ENCODE measurements around the gene DDX46. TPM values are rescaled to one million over a fixed set of nuclear protein-coding genes. Genes with fewer than 3 reads are reported as not detected.
"Not testable (repeated sequence)": the region's sequence is repeated elsewhere in the genome, so short reads cannot be mapped to it uniquely, and the experiment has no call there.

DDX46 gene
- total RNA-seq, 1 donor from 2014 or later = 37.4 TPM

DNA sequence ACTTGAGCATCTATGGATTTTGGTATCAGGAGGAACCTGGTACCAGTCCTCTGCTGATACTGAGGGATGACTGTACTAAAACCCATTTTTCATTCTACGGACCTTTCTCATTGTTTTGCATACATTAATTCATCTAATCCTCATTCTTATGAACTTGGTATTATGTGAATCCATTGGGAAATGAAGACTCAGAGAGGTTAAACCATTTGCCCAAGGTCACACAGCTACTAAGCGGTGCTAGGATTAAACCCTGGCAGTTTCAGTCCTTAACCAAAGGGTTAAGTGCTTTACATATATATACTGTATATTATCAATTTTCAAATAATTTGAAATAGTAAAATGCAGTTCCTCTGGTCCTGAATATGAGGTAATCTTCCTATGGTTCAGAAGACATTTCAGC lies 16.4 kb upstream of the DDX46 start:
- intact Hi-C loops (cut with DNase I) = no loop called here
- Histone ChIP-seq H3K36me3 (peaks cover 20% of the 10 kb centered on the region), H3K9me3 (no peaks in the 10 kb centered on the region), H3K27ac (no peak overlapping the region), H3K4me3 (no peak overlapping the region), H3K27me3 (no peaks in the 10 kb centered on the region), H3K4me1 (peaks cover 15% of the 10 kb centered on the region)
- ATAC-seq (no peak), DNase-seq (no peak)
- TF ChIP-seq, protein P1, sequence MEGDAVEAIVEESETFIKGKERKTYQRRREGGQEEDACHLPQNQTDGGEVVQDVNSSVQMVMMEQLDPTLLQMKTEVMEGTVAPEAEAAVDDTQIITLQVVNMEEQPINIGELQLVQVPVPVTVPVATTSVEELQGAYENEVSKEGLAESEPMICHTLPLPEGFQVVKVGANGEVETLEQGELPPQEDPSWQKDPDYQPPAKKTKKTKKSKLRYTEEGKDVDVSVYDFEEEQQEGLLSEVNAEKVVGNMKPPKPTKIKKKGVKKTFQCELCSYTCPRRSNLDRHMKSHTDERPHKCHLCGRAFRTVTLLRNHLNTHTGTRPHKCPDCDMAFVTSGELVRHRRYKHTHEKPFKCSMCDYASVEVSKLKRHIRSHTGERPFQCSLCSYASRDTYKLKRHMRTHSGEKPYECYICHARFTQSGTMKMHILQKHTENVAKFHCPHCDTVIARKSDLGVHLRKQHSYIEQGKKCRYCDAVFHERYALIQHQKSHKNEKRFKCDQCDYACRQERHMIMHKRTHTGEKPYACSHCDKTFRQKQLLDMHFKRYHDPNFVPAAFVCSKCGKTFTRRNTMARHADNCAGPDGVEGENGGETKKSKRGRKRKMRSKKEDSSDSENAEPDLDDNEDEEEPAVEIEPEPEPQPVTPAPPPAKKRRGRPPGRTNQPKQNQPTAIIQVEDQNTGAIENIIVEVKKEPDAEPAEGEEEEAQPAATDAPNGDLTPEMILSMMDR (IDR thresholded peaks at IDR 0.05) = no peak

DNA sequence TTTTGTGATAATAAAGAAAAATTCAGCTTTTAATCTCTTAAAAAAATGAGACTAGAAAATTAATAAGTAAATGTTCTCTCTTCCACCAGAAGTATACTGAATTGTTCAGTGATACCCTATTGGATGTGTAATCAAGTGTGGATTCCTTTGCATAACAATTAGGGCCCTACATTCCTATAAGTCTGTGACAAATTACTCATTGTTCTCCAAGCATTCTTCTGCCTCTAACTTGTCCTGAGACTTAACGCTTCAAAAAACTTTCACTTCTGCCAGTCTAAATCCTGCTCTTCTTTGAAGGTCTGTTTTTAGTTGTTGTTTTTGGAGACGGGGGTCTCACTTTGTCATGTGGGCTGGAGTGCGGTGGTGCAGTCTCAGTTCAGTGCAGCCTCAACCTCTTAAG lies 9.2 kb upstream of the DDX46 start:
- Histone ChIP-seq H3K9me3 (no peaks in the 10 kb centered on the region), H3K27me3 (no peaks in the 10 kb centered on the region), H3K27ac (no peak overlapping the region), H3K4me1 (no peaks in the 10 kb centered on the region), H3K4me3 (no peak overlapping the region), H3K36me3 (peaks cover 18% of the 10 kb centered on the region)
- TF ChIP-seq, protein P1 (IDR thresholded peaks at IDR 0.05) = no peak
- intact Hi-C loops (cut with DNase I) = no loop called here
- DNase-seq (no peak), ATAC-seq (no peak)

DNA sequence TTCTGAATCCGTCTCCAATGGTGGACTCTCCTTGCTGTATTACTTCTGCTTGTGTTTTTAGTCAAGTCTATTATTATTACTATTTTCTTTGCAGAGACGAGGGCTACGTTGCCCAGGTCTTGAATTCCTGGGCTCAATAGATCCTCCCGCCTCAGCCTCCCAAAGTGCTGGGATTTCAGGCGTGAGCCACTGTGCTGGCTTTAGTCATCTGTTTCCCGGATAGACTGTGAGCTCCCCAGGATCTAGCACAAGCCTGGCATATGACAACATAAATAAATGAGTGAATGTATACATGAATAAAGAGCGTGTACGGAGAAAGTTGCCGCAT lies 439 bp upstream of the DDX46 start:
- DNase-seq (no peak), ATAC-seq (no peak)
- peak overlapping the region; percentile 96 for H3K4me3 ChIP-seq
- intact Hi-C loops (cut with DNase I) = no loop called here
- H3K9me3 ChIP-seq = no peaks in the 10 kb centered on the region
- peaks cover 14% of the 10 kb centered on the region for H3K4me1 ChIP-seq
- TF ChIP-seq, protein P1 (IDR thresholded peaks at IDR 0.05) = no peak
- H3K27ac ChIP-seq = peak overlapping the region; percentile 83
- H3K27me3 ChIP-seq = no peaks in the 10 kb centered on the region
- H3K36me3 ChIP-seq = no peaks in the 10 kb centered on the region

DNA sequence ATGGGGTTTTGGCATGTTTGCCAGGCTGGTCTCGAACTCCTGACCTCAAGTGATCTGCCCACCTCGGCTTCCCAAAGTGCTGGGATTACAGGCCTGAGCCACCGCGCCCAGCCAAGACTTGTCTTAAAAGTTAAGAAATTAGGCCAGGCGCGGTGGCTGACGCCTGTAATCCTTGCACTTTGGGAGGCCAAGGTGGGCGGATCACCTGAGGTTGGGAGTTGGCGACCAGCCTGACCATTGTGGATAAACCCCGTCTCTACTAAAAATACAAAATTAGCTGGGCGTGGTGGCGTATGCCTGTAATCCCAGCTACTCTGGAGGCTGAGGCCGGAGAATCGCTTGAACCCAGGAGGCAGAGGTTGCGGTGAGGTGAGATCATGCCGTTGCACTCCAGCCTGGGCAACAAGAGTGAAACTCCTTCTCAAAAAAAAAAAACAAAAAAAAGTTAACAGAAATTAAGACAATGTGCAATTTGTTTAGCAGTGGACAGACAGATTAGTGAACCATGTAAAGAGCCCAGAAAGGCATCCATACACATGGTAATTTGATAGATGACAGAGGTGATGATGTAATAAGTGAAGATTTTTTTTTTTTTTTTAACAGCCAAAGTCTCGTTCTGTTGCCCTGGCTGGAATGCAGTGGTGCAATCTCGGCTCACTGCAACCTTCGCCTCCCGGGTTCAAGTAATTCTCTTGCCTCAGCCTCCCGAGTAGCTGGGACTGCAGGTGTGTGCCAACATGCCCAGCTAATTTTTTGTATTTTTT lies 9.1 kb downstream of the DDX46 start:
- H3K36me3 ChIP-seq = peaks cover 88% of the 10 kb centered on the region
- DNase-seq; intact Hi-C loops (cut with DNase I): not testable (repeated sequence)

DNA sequence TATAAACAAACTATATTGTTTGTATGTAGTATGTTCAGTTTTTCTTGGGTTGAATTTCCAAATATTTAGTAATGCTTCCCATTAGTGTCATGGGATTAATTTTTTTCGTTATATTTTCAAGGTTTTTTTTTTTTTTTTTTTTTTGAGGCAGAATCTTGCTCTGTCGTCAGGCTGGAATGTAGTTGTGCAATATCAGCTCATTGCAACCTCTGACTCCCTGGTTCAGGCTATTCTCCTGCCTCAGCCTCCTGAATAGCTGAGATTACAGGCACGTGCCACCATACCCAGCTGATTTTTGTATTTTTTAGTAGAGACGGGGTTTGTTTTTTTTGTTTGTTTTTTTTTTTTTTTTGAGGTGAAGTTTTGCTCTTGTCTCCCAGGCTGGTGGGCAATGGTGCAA lies 10.6 kb downstream of the DDX46 start:
- no peaks in the 10 kb centered on the region for H3K4me1 ChIP-seq
- peaks cover 98% of the 10 kb centered on the region for H3K36me3 ChIP-seq
- intact Hi-C loops (cut with DNase I) = no loop called here
- no peaks in the 10 kb centered on the region for H3K27me3 ChIP-seq
- no peaks in the 10 kb centered on the region for H3K9me3 ChIP-seq
- TF ChIP-seq, protein P1 (IDR thresholded peaks at IDR 0.05) = no peak
- no peak overlapping the region for H3K4me3 ChIP-seq
- DNase-seq (no peak), ATAC-seq (no peak)
- H3K27ac ChIP-seq = no peak overlapping the region

More for the DNA sequence above, 9.1 kb downstream of the DDX46 start:
- H3K9me3 ChIP-seq, ATAC-seq, H3K27ac ChIP-seq, H3K4me3 ChIP-seq, H3K27me3 ChIP-seq, H3K4me1 ChIP-seq: not testable (repeated sequence)

DNA sequence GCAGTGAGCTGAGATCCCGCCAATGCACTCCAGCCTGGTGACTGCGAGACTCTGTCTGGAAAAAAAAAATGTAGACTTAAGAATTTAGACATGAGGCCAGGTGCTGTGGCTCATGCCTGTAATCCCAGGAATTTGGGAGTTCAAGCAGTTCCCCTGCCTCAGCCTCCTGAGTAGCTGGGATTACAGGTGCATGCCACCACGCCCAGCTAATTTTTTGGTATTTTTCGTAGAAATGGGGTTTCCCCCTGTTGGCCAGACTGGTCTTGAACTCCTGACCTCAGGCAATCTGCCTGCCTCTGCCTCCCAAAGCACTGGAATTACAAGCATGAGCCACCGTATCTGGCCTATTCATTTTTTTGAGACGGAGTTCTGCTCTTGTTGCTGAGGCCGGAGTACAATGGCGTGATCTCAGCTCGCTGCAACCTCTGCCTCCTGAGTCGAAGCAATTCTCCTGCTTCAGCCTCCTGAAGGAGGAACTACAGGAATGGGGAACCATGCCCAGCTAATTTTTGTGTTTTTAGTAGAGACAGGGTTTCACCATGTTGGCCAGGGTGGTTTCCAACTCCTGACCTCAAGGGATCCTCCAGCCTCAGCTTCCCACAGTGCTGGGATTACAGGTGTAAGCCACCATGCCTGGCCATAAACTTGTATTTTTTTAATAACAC lies 14.0 kb downstream of the DDX46 start:
- TF ChIP-seq, protein P1 (IDR thresholded peaks at IDR 0.05) = no peak
- Histone ChIP-seq H3K36me3 (peaks cover 97% of the 10 kb centered on the region), H3K4me1 (no peaks in the 10 kb centered on the region), H3K9me3 (no peaks in the 10 kb centered on the region), H3K27ac (no peak overlapping the region), H3K4me3 (no peak overlapping the region), H3K27me3 (no peaks in the 10 kb centered on the region)
- peak; percentile 46 for ATAC-seq
- DNase-seq = no peak
- intact Hi-C loops (cut with DNase I) = no loop called here
